Inferior parietal cortex (tissue), 1 donor: ENCODE measurements around the gene PEX11B.

Experiments
- DNase-seq: peaks from one replicate; pipeline ENCODE4 v3.0.0-alpha.2; 2016; ENCODE audit errors: extremely low spot score

PEX11B gene

GRCh38 chr1:145918144-145918991 is at the start of gene PEX11B:
TSS of gene PEX11B (minus strand) at chr1:145918717. CDS start at chr1:145918688, 29 bp downstream.
- DNase-seq: peak; percentile 92

- DNase-seq: no peak
Observed at GRCh38 chr1:145967288-145967687, 48.8 kb upstream of the PEX11B start.

- no peak for DNase-seq
Observed at GRCh38 chr1:145965119-145965744, 46.7 kb upstream of the PEX11B start.

GRCh38 chr1:145964328-145965118 is 46.0 kb upstream of the PEX11B start, which contains the start of the genes ANKRD34A and POLR3GL:
TSS of gene ANKRD34A (minus strand) at chr1:145964575. CDS start at chr1:145961759, 2,816 bp downstream.
TSS of gene POLR3GL (plus strand) at chr1:145964690. CDS start at chr1:145974866, 10,176 bp downstream.
- peak; percentile 97 for DNase-seq

GRCh38 chr1:145963265-145964019 is 44.9 kb upstream of the PEX11B start:
- DNase-seq: no peak

- DNase-seq: no peak
Observed at GRCh38 chr1:145962157-145963102, 43.9 kb upstream of the PEX11B start.

- no peak for DNase-seq
Observed at GRCh38 chr1:145961425-145962156, 43.1 kb upstream of the PEX11B start.

GRCh38 chr1:145961109-145961424 is 42.5 kb upstream of the PEX11B start:
- DNase-seq: no peak

- DNase-seq: no peak
Observed at GRCh38 chr1:145960468-145961108, 42.1 kb upstream of the PEX11B start.

GRCh38 chr1:145959957-145960467 is 41.5 kb upstream of the PEX11B start:
- DNase-seq: no peak

- DNase-seq: no peak
Observed at GRCh38 chr1:145959333-145959732, 40.8 kb upstream of the PEX11B start.

GRCh38 chr1:145958734-145959133 is 40.2 kb upstream of the PEX11B start:
- DNase-seq: no peak

- peak; percentile 96 for DNase-seq
Observed at GRCh38 chr1:145957443-145958319, 39.2 kb upstream of the PEX11B start, which contains the start of gene LIX1L. TSS of gene LIX1L (minus strand) at chr1:145958017. CDS start at chr1:145957927, 90 bp downstream.

- peak; percentile 39 for DNase-seq
Observed at GRCh38 chr1:145956781-145957442, 38.4 kb upstream of the PEX11B start.

- no peak for DNase-seq
Observed at GRCh38 chr1:145956361-145956760, 37.8 kb upstream of the PEX11B start.

GRCh38 chr1:145955436-145955835 is 36.9 kb upstream of the PEX11B start:
- DNase-seq: no peak

- no peak for DNase-seq
Observed at GRCh38 chr1:145953861-145954260, 35.3 kb upstream of the PEX11B start.
